HepG2 (cell line): ENCODE results near the gene SPATA7. TPM values are rescaled to one million over a fixed set of nuclear protein-coding genes. Genes with fewer than 3 reads are reported as not detected.

Experiments
- CHD2 ChIP-seq: IDR thresholded peaks from 2 replicates; pipeline ENCODE4 v1.6.1; 2011; ENCODE audit warnings: low read depth, low read length, improper control_type of control experiment
- HNF4A ChIP-seq: sonication (generic); formaldehyde crosslinking; IDR thresholded peaks from 2 replicates; pipeline ENCODE4 v1.4.0; 2020; ENCODE audit warnings: missing genetic modification reagents
- KDM5B ChIP-seq: sonication (generic); formaldehyde crosslinking; IDR thresholded peaks from 2 replicates; pipeline ENCODE4 v1.4.0; 2020; ENCODE audit warnings: missing genetic modification reagents, mild to moderate bottlenecking, borderline replicate concordance
- MAFF ChIP-seq: IDR thresholded peaks from 2 replicates; pipeline ENCODE4 v1.6.1; 2011; ENCODE audit warnings: low read depth, low read length, improper control_type of control experiment
- MBD4 ChIP-seq: IDR thresholded peaks from 2 replicates; pipeline ENCODE4 v1.6.1; 2012; ENCODE audit warnings: low read length, inconsistent platforms, borderline replicate concordance
- MEF2D ChIP-seq: sonication (generic); formaldehyde crosslinking; IDR thresholded peaks from 2 replicates; pipeline ENCODE4 v1.5.1; 2020; ENCODE audit warnings: mild to moderate bottlenecking, missing genetic modification reagents
- POLR2A ChIP-seq, 2 experiments: IDR thresholded peaks; 2 replicates each; pipeline ENCODE4 v1.6.1; 2011; ENCODE audit warnings: low read depth in 2 of 2, low read length in 2 of 2, mild to moderate bottlenecking in 1 of 2, moderate library complexity in 1 of 2; ENCODE audit not compliant: insufficient read depth in 1 of 2
- POLR2AphosphoS5 ChIP-seq: IDR thresholded peaks from 2 replicates; pipeline ENCODE4 v1.6.1; 2012; ENCODE audit warnings: low read depth, low read length
- SIN3A ChIP-seq: IDR thresholded peaks from 2 replicates; pipeline ENCODE4 v1.6.1; 2011; ENCODE audit warnings: low read depth, mild to moderate bottlenecking, control low read depth, low read length, borderline replicate concordance
- TRIM24 ChIP-seq: sonication (generic); formaldehyde crosslinking; IDR thresholded peaks from 2 replicates; pipeline ENCODE4 v1.8.0; 2022; ENCODE audit warnings: mild to moderate bottlenecking, missing genetic modification reagents
- ZC3H4 ChIP-seq: sonication (generic); formaldehyde crosslinking; IDR thresholded peaks from 2 replicates; pipeline ENCODE4 v1.4.0; 2020; ENCODE audit warnings: missing genetic modification reagents, borderline replicate concordance
- ZFP82 ChIP-seq: sonication (generic); formaldehyde crosslinking; IDR thresholded peaks from 2 replicates; pipeline ENCODE4 v1.5.1; 2020; ENCODE audit warnings: mild to moderate bottlenecking, missing genetic modification reagents, borderline replicate concordance
- ZNF367 ChIP-seq: sonication (generic); formaldehyde crosslinking; IDR thresholded peaks from 2 replicates; pipeline ENCODE4 v1.4.0; 2020; ENCODE audit warnings: missing genetic modification reagents, borderline replicate concordance
- ZNF431 ChIP-seq: sonication (generic); formaldehyde crosslinking; IDR thresholded peaks from 2 replicates; pipeline ENCODE4 v1.9.0; 2022; ENCODE audit warnings: missing genetic modification reagents, low read depth, mild to moderate bottlenecking, borderline replicate concordance
- ZNF569 ChIP-seq: sonication (generic); formaldehyde crosslinking; IDR thresholded peaks from 2 replicates; pipeline ENCODE4 v1.5.0; 2020; ENCODE audit warnings: mild to moderate bottlenecking, missing genetic modification reagents, moderate library complexity, borderline replicate concordance
- ZNF644 ChIP-seq: IDR thresholded peaks from 2 replicates; pipeline ENCODE4 v1.6.1; 2016; ENCODE audit warnings: low read depth
- polyA plus RNA-seq, 8 experiments: library from polyadenylated mRNA; depleted of rRNA in 3 of 8; stranded (reverse) in 7 of 8; unstranded in 1 of 8; fragments of >200 nt; fragmentation: Illumina TruSeq in 4 of 8; extraction: Trizol in 4 of 8; gene quantifications; 2 replicates each; pipeline versions ENCODE4 v1.2.1 to v1.2.3, GENCODE V29; 2011 to 2016; ENCODE audit warnings: low read depth in 4 of 8, missing spikeins in 1 of 8, mixed read lengths in 1 of 8; ENCODE audit not compliant: insufficient read depth in 1 of 8
- total RNA-seq, 5 experiments: library from RNA; depleted of rRNA; stranded (reverse); fragments of >200 nt; fragmentation: Illumina TruSeq; extraction: Trizol; gene quantifications; 2 replicates each; pipeline ENCODE4 v1.2.3, GENCODE V29; 2016; ENCODE audit warnings: low read depth in 1 of 5
- TF ChIP-seq, protein P1 (sequence below): sonication (generic); formaldehyde crosslinking; IDR thresholded peaks from 2 replicates; pipeline ENCODE4 v1.5.1; 2020; ENCODE audit warnings: missing genetic modification reagents, mild to moderate bottlenecking, borderline replicate concordance
- TF ChIP-seq, protein P2 (sequence below), 2 experiments: sonication (generic) in 1 of 2; formaldehyde crosslinking in 1 of 2; IDR thresholded peaks; 2 replicates each; pipeline versions ENCODE4 v1.4.0 to v1.6.1; 2018 to 2020; ENCODE audit warnings: missing genetic modification reagents in 2 of 2, borderline replicate concordance in 1 of 2, low read depth in 1 of 2, mild to moderate bottlenecking in 1 of 2, missing biosample characterization in 1 of 2
- TF ChIP-seq, protein P3 (sequence below), 2 experiments: fragments of 450-650 bp in 1 of 2; sonication (generic) in 1 of 2; formaldehyde crosslinking; IDR thresholded peaks; 2 replicates each; pipeline versions ENCODE4 v1.5.0 to v1.8.0; 2020 to 2022; ENCODE audit warnings: mild to moderate bottlenecking in 1 of 2, missing genetic modification reagents in 1 of 2
- TF ChIP-seq, protein P4 (sequence below): sonication (generic); formaldehyde crosslinking; IDR thresholded peaks from 2 replicates; pipeline ENCODE4 v1.5.1; 2020; ENCODE audit warnings: mild to moderate bottlenecking, missing genetic modification reagents, moderate library complexity
- TF ChIP-seq, protein P5 (sequence below): sonication (generic); formaldehyde crosslinking; IDR thresholded peaks from 2 replicates; pipeline ENCODE4 v1.4.0; 2020; ENCODE audit warnings: missing genetic modification reagents, mild to moderate bottlenecking, borderline replicate concordance

The SPATA7 gene
- total and polyA plus RNA-seq, 2 of the 13 experiments (the other 11 are each of a cell fraction or from before 2014, with no cell fraction given) = 3.6 to 5.5 TPM

DNA sequence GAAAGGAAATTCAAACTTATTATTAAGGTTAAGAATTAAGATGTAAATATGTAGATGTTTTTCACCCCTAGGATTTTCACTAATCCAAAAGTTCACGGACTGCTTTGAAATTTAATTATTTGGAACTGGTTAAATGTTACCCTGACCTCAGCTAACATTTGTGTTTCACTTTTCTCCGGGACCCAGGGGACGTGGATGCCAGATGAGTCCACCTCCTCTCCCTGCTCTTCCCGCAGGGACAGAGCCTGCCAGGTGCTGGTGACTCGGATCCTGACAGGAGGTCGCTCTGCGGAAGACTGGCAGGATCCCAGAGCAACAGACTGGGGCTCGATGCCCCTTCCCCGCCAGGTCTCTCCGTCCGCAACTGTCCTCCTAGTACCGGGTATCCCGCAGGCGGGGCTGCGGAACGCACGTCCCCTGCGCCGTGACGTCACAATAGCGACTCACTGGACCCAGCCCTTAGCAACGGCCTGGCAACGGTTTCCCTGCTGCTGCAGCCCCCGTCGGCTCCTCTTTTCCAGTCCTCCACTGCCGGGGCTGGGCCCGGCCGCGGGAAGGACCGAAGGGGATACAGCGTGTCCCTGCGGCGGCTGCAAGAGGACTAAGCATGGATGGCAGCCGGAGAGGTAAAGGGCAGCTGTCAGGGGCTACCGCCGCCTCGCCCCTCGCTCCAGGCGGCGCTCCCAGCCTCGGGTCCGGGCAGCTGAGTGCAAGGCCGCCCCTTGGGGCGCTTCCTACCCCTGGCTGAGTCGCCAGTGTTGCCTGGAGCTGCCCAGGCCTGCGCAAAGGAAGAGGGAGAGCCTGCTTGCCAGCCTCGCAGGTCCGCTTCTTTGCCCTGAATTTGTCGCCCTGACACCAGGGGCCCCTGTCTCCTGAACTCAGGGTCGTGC lies at the start of gene SPATA7 (continued):
- TF ChIP-seq, protein P1, sequence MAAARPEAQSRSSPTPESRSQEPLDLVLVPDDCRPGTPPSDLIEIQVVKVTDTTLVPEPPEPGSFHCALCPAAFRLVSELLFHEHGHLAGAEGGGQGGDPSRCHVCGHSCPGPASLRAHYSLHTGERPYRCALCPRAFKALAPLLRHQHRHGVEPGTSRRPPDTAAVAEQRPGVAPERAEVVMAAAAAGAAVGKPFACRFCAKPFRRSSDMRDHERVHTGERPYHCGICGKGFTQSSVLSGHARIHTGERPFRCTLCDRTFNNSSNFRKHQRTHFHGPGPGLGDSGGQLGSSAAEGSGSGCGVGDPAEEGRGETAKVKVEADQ (CRISPR knock-in tag) = peak; percentile 57; the same call in 1 of the 2 replicates
- no peak for TF ChIP-seq CHD2
- TF ChIP-seq, protein P2, sequence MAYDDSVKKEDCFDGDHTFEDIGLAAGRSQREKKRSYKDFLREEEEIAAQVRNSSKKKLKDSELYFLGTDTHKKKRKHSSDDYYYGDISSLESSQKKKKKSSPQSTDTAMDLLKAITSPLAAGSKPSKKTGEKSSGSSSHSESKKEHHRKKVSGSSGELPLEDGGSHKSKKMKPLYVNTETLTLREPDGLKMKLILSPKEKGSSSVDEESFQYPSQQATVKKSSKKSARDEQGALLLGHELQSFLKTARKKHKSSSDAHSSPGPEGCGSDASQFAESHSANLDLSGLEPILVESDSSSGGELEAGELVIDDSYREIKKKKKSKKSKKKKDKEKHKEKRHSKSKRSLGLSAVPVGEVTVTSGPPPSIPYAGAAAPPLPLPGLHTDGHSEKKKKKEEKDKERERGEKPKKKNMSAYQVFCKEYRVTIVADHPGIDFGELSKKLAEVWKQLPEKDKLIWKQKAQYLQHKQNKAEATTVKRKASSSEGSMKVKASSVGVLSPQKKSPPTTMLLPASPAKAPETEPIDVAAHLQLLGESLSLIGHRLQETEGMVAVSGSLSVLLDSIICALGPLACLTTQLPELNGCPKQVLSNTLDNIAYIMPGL (CRISPR knock-in tag; IDR thresholded peaks at IDR 0.05; ENCODE audit: borderline replicate concordance in 1 of 2, low read depth in 1 of 2) = peak; percentile 60 to 82; a peak in 3 of 4 replicates
- TF ChIP-seq TRIM24 = no peak
- TF ChIP-seq, protein P3, sequence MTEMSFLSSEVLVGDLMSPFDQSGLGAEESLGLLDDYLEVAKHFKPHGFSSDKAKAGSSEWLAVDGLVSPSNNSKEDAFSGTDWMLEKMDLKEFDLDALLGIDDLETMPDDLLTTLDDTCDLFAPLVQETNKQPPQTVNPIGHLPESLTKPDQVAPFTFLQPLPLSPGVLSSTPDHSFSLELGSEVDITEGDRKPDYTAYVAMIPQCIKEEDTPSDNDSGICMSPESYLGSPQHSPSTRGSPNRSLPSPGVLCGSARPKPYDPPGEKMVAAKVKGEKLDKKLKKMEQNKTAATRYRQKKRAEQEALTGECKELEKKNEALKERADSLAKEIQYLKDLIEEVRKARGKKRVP (CRISPR knock-in tag; IDR thresholded peaks at IDR 0.05) = no peak
- TF ChIP-seq SIN3A = peak; percentile 68; the same call in 1 of the 2 replicates
- no peak for TF ChIP-seq ZNF431 (CRISPR knock-in tag)
- TF ChIP-seq ZFP82 (CRISPR knock-in tag) = no peak
- TF ChIP-seq, protein P4, sequence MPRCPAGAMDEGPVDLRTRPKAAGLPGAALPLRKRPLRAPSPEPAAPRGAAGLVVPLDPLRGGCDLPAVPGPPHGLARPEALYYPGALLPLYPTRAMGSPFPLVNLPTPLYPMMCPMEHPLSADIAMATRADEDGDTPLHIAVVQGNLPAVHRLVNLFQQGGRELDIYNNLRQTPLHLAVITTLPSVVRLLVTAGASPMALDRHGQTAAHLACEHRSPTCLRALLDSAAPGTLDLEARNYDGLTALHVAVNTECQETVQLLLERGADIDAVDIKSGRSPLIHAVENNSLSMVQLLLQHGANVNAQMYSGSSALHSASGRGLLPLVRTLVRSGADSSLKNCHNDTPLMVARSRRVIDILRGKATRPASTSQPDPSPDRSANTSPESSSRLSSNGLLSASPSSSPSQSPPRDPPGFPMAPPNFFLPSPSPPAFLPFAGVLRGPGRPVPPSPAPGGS = 0 out of 2 replicates have a peak, but pooled peaks have one; percentile 20
- TF ChIP-seq ZC3H4 (CRISPR knock-in tag) = no peak
- TF ChIP-seq MEF2D (CRISPR knock-in tag) = 0 out of 2 replicates have a peak, but pooled peaks have one; percentile 34
- TF ChIP-seq, protein P5, sequence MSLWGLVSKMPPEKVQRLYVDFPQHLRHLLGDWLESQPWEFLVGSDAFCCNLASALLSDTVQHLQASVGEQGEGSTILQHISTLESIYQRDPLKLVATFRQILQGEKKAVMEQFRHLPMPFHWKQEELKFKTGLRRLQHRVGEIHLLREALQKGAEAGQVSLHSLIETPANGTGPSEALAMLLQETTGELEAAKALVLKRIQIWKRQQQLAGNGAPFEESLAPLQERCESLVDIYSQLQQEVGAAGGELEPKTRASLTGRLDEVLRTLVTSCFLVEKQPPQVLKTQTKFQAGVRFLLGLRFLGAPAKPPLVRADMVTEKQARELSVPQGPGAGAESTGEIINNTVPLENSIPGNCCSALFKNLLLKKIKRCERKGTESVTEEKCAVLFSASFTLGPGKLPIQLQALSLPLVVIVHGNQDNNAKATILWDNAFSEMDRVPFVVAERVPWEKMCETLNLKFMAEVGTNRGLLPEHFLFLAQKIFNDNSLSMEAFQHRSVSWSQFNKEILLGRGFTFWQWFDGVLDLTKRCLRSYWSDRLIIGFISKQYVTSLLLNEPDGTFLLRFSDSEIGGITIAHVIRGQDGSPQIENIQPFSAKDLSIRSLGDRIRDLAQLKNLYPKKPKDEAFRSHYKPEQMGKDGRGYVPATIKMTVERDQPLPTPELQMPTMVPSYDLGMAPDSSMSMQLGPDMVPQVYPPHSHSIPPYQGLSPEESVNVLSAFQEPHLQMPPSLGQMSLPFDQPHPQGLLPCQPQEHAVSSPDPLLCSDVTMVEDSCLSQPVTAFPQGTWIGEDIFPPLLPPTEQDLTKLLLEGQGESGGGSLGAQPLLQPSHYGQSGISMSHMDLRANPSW (CRISPR knock-in tag) = no peak
- 0 out of 2 replicates have a peak, but pooled peaks have one; percentile 6 for TF ChIP-seq HNF4A (CRISPR knock-in tag)
- peak; percentile 83; the same call in 1 of the 2 replicates for TF ChIP-seq KDM5B (CRISPR knock-in tag)
- TF ChIP-seq ZNF644 (CRISPR knock-in tag) = no peak
- TF ChIP-seq POLR2A (IDR thresholded peaks at IDR 0.05; ENCODE audit: insufficient read depth in 1 of 2, low read depth in 2 of 2, low read length in 2 of 2) = peak; percentile 43 to 88; a peak in 3 of 4 replicates
- no peak for TF ChIP-seq MBD4
- TF ChIP-seq POLR2AphosphoS5 = peak; percentile 79
- TF ChIP-seq MAFF = no peak
- TF ChIP-seq ZNF569 (CRISPR knock-in tag) = no peak
- no peak for TF ChIP-seq ZNF367 (CRISPR knock-in tag)
